ENCODE results near the gene NKIRAS1.

NKIRAS1 gene

DNA sequence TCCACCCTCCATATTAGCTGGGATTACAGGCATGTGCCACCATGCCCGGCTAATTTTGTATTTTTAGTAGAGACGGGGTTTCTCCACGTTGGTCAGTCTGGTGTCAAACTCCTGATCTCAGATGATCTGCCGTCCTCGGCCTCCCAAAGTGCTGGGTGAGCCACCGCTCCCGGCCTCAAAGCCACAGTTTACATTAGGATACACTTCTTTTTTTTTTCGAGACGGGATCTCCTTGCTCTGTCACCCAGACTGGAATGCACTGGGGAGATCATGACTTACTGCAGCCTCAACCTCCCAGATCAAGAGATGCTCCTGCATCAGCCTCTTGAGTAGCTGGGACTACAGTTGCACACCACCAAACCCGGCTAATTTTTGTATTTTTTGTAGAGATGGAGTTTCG, 25.8 kb upstream of the NKIRAS1 start:
- H3K9me3 ChIP-seq (ENCODE audit: control insufficient read depth in 5 of 5, low read length in 5 of 5), result peaks cover 0 to 5% (median 0%) of the 10 kb centered on the region in 5 donors
- peaks cover 4 to 21% (median 18%) of the 10 kb centered on the region in 5 donors for H3K4me1 ChIP-seq (ENCODE audit: control insufficient read depth in 5 of 5, insufficient read depth in 5 of 5, low read length in 5 of 5)
- no peak overlapping the region for H3K4me3 ChIP-seq (ENCODE audit: low read depth in 1 of 5, low read length in 5 of 5)
- no peak overlapping the region for H3K27ac ChIP-seq (ENCODE audit: low read depth, low read length)
- H3K27me3 ChIP-seq (ENCODE audit: control insufficient read depth in 5 of 5, insufficient read depth in 4 of 5, low read length in 5 of 5), result no peaks in the 10 kb centered on the region
- H3K9ac ChIP-seq (ENCODE audit: low read length in 5 of 5), result no peak overlapping the region
- no peaks in the 10 kb centered on the region for H3K36me3 ChIP-seq (ENCODE audit: control insufficient read depth in 5 of 5, insufficient read depth in 5 of 5, low read length in 5 of 5)

DNA sequence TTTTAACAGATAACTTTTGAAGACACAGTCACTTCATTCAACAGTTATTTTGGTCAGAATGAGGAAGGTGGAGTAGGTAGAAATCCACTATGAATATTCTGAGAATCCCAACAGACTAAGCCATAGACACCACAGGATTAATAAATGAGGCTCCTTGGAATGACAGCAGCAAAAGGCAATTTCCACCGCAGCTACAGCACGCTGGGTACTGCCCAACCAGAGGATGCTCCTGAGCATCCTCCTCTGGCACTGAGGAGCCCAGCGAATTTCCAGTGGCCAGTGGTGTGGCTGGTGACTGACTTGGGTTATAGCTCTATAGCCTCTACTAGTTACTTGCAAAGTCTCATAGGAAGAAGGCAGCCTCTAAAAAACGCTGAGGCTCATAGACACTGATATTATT, 24.6 kb upstream of the NKIRAS1 start:
- Histone ChIP-seq H3K4me1 (ENCODE audit: control insufficient read depth in 5 of 5, insufficient read depth in 5 of 5, low read length in 5 of 5) (peaks cover 0 to 10% (median 7%) of the 10 kb centered on the region in 5 donors), H3K27ac (ENCODE audit: low read depth, low read length) (no peak overlapping the region), H3K27me3 (ENCODE audit: control insufficient read depth in 5 of 5, insufficient read depth in 4 of 5, low read length in 5 of 5) (no peaks in the 10 kb centered on the region), H3K4me3 (ENCODE audit: low read depth in 1 of 5, low read length in 5 of 5) (no peak overlapping the region), H3K9me3 (ENCODE audit: control insufficient read depth in 5 of 5, low read length in 5 of 5) (peaks cover 0 to 5% (median 0%) of the 10 kb centered on the region in 5 donors), H3K9ac (ENCODE audit: low read length in 5 of 5) (no peak overlapping the region), H3K36me3 (ENCODE audit: control insufficient read depth in 5 of 5, insufficient read depth in 5 of 5, low read length in 5 of 5) (no peaks in the 10 kb centered on the region)

DNA sequence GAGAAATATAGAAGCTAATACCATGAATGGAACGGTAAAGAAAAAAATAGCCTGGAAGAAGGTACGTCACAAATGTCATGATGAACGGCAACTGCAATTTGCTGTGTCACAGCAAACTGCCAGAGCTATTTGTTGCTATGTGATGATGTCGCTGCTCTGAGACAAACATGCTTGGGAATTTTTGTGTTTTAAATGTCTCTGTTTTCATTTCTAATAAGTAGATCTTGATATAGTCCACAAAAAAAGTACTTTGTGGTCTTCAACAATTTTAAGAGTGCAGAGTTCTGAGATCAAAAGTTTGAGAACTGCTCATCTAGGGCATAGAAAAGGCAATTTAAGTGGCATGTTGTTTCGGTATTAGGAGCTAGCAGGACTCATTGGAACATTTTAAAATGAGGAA, 24.0 kb upstream of the NKIRAS1 start:
- Histone ChIP-seq H3K4me3 (ENCODE audit: low read depth in 1 of 5, low read length in 5 of 5) (no peak overlapping the region), H3K36me3 (ENCODE audit: control insufficient read depth in 5 of 5, insufficient read depth in 5 of 5, low read length in 5 of 5) (no peaks in the 10 kb centered on the region), H3K4me1 (ENCODE audit: control insufficient read depth in 5 of 5, insufficient read depth in 5 of 5, low read length in 5 of 5) (peaks cover 0 to 7% (median 5%) of the 10 kb centered on the region in 5 donors), H3K9me3 (ENCODE audit: control insufficient read depth in 5 of 5, low read length in 5 of 5) (peaks cover 0 to 5% (median 0%) of the 10 kb centered on the region in 5 donors), H3K9ac (ENCODE audit: low read length in 5 of 5) (no peak overlapping the region), H3K27me3 (ENCODE audit: control insufficient read depth in 5 of 5, insufficient read depth in 4 of 5, low read length in 5 of 5) (no peaks in the 10 kb centered on the region), H3K27ac (ENCODE audit: low read depth, low read length) (no peak overlapping the region)

DNA sequence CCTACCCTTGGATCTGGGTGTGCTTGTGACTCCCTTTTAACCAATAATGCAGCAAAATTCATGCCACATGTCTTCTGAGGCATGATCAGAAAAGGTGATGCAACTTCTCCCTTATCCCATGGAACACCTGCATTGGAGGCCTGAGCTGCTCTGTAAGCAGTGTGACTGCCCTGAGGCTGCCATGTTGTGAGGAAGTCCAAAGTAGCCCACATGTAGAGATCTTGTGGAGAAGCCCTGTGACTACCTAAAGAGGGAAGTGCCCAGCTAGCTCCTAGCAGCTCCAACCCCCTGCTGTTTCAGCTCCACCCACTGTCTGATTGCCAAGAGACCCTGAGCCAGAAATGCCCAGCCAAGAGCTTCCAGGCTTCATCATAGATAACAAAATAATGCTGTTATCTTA, 21.9 kb upstream of the NKIRAS1 start:
- H3K27me3 ChIP-seq (ENCODE audit: control insufficient read depth in 5 of 5, insufficient read depth in 4 of 5, low read length in 5 of 5), result no peaks in the 10 kb centered on the region
- peaks cover 0 to 5% (median 0%) of the 10 kb centered on the region in 5 donors for H3K9me3 ChIP-seq (ENCODE audit: control insufficient read depth in 5 of 5, low read length in 5 of 5)
- no peaks in the 10 kb centered on the region for H3K4me1 ChIP-seq (ENCODE audit: control insufficient read depth in 5 of 5, insufficient read depth in 5 of 5, low read length in 5 of 5)
- H3K27ac ChIP-seq (ENCODE audit: low read depth, low read length), result no peak overlapping the region
- H3K36me3 ChIP-seq (ENCODE audit: control insufficient read depth in 5 of 5, insufficient read depth in 5 of 5, low read length in 5 of 5), result no peaks in the 10 kb centered on the region
- no peak overlapping the region for H3K9ac ChIP-seq (ENCODE audit: low read length in 5 of 5)
- no peak overlapping the region for H3K4me3 ChIP-seq (ENCODE audit: low read depth in 1 of 5, low read length in 5 of 5)

DNA sequence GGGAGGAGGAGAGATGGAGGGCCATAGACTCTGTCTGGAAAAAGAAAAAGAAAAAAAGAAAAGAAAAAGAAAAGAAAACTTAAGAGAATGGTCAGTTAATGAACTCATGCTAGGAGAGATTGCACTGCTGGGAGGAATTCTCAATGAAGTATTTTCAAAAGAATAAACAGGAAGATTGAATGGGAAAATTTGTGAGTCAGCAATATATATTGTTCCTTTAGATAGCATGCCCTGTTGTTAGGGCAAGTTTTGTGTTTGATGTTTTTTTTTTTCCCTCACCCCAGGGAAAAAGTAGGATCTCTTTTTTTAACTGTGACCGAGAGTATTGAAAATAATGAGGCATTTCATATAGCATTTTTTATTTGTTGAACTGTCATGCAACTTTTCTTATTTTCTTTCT, 20.5 kb upstream of the NKIRAS1 start:
- H3K36me3 ChIP-seq (ENCODE audit: control insufficient read depth in 5 of 5, insufficient read depth in 5 of 5, low read length in 5 of 5), result no peaks in the 10 kb centered on the region
- H3K27ac ChIP-seq (ENCODE audit: low read depth, low read length), result no peak overlapping the region
- H3K4me1 ChIP-seq (ENCODE audit: control insufficient read depth in 5 of 5, insufficient read depth in 5 of 5, low read length in 5 of 5), result no peaks in the 10 kb centered on the region
- H3K9ac ChIP-seq (ENCODE audit: low read length in 5 of 5), result no peak overlapping the region
- no peak overlapping the region for H3K4me3 ChIP-seq (ENCODE audit: low read depth in 1 of 5, low read length in 5 of 5)
- peaks cover 0 to 5% (median 0%) of the 10 kb centered on the region in 5 donors for H3K9me3 ChIP-seq (ENCODE audit: control insufficient read depth in 5 of 5, low read length in 5 of 5)
- H3K27me3 ChIP-seq (ENCODE audit: control insufficient read depth in 5 of 5, insufficient read depth in 4 of 5, low read length in 5 of 5), result no peaks in the 10 kb centered on the region

DNA sequence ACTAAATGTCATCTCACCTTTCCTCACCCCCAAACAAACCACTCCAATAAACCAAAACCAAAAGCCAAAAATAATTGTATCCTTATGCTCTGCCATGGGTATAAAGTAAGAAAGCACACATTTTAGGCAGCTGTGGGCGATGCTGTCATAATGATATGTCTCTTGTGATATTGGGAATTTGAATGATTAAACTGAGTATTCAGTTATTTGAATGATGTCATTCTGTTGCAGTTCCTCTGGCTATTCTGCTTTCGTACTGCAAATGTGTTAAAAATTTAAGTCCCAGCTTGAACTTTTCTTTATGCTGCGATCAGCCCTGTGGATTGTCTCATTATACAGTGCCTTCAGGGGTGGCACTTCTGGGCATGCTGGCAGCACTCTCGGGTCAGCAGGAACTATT, 17.5 kb upstream of the NKIRAS1 start:
- Histone ChIP-seq H3K9me3 (ENCODE audit: control insufficient read depth in 5 of 5, low read length in 5 of 5) (peaks cover 0 to 5% (median 0%) of the 10 kb centered on the region in 5 donors), H3K36me3 (ENCODE audit: control insufficient read depth in 5 of 5, insufficient read depth in 5 of 5, low read length in 5 of 5) (no peaks in the 10 kb centered on the region), H3K4me3 (ENCODE audit: low read depth in 1 of 5, low read length in 5 of 5) (no peak overlapping the region), H3K27ac (ENCODE audit: low read depth, low read length) (no peak overlapping the region), H3K9ac (ENCODE audit: low read length in 5 of 5) (no peak overlapping the region), H3K4me1 (ENCODE audit: control insufficient read depth in 5 of 5, insufficient read depth in 5 of 5, low read length in 5 of 5) (no peaks in the 10 kb centered on the region), H3K27me3 (ENCODE audit: control insufficient read depth in 5 of 5, insufficient read depth in 4 of 5, low read length in 5 of 5) (no peaks in the 10 kb centered on the region)

DNA sequence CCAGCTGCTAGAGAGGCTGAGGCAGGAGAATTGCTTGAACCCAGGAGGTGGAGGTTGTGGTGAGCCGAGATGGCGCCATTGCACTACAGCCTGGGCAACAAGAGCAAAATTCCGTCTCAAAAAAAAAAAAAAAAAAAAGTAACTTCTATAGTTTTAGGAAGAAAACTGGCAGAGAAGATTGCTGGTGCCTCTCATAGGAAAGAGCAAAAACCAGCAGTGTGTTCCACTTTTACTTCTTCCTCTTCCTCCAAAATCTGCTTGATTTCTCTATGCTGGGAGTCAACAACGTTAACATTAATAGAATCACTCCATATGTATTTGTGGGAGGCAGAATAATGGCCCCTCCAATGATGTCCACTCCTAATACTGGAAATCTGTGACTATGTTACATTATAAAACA, 15.8 kb upstream of the NKIRAS1 start:
- no peak overlapping the region for H3K27ac ChIP-seq (ENCODE audit: low read depth, low read length)
- no peaks in the 10 kb centered on the region for H3K4me1 ChIP-seq (ENCODE audit: control insufficient read depth in 5 of 5, insufficient read depth in 5 of 5, low read length in 5 of 5)
- no peaks in the 10 kb centered on the region for H3K36me3 ChIP-seq (ENCODE audit: control insufficient read depth in 5 of 5, insufficient read depth in 5 of 5, low read length in 5 of 5)
- no peaks in the 10 kb centered on the region for H3K9me3 ChIP-seq (ENCODE audit: control insufficient read depth in 5 of 5, low read length in 5 of 5)
- H3K4me3 ChIP-seq (ENCODE audit: low read depth in 1 of 5, low read length in 5 of 5), result no peak overlapping the region
- H3K9ac ChIP-seq (ENCODE audit: low read length in 5 of 5), result no peak overlapping the region
- H3K27me3 ChIP-seq (ENCODE audit: control insufficient read depth in 5 of 5, insufficient read depth in 4 of 5, low read length in 5 of 5), result no peaks in the 10 kb centered on the region

DNA sequence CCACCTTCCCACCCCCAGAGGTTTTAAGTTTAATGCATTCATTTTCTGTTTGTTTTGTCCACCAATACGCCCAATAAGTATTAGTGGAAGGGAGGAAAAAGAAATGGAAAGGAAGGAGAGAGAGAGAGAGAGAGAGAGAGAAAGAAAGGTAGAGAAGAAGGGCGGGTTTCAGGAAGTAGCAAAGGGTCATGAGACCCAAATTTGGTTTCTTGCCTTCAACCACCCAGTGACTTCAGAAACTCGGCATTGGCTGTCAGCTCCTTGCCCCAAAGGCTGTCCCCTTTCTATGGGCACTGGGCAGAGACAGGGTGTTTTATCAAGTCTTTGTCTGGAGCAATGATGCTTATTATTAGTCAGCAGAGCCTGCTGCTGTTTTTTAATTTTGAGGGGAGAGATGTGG, 14.8 kb upstream of the NKIRAS1 start:
- H3K36me3 ChIP-seq (ENCODE audit: control insufficient read depth in 5 of 5, insufficient read depth in 5 of 5, low read length in 5 of 5), result no peaks in the 10 kb centered on the region
- no peak overlapping the region for H3K27ac ChIP-seq (ENCODE audit: low read depth, low read length)
- no peaks in the 10 kb centered on the region for H3K4me1 ChIP-seq (ENCODE audit: control insufficient read depth in 5 of 5, insufficient read depth in 5 of 5, low read length in 5 of 5)
- no peaks in the 10 kb centered on the region for H3K27me3 ChIP-seq (ENCODE audit: control insufficient read depth in 5 of 5, insufficient read depth in 4 of 5, low read length in 5 of 5)
- H3K4me3 ChIP-seq (ENCODE audit: low read depth in 1 of 5, low read length in 5 of 5), result no peak overlapping the region
- H3K9me3 ChIP-seq (ENCODE audit: control insufficient read depth in 5 of 5, low read length in 5 of 5), result no peaks in the 10 kb centered on the region
- no peak overlapping the region for H3K9ac ChIP-seq (ENCODE audit: low read length in 5 of 5)

DNA sequence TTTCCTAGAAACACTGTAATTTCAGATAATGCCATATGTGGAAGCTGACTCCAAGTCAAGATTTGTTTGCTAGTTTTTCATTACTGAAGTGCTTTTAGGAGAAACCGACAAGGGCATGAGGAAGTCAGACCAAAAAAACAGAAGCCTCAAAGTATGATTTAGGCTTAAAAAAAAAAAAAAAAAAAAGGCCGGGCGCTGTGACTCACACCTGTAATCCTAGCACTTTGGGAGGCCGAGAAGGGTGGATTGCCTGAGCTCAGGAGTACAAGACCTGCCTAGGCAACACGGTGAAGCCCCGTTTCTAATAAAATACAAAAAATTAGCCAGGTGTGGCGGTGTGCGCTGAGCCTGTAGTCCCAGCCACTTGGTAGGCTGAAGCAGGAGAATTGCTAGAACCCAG, 11.7 kb upstream of the NKIRAS1 start:
- no peak overlapping the region for H3K27ac ChIP-seq (ENCODE audit: low read depth, low read length)
- H3K36me3 ChIP-seq (ENCODE audit: control insufficient read depth in 5 of 5, insufficient read depth in 5 of 5, low read length in 5 of 5), result peaks cover 0 to 4% (median 0%) of the 10 kb centered on the region in 5 donors
- H3K27me3 ChIP-seq (ENCODE audit: control insufficient read depth in 5 of 5, insufficient read depth in 4 of 5, low read length in 5 of 5), result no peaks in the 10 kb centered on the region
- H3K9ac ChIP-seq (ENCODE audit: low read length in 5 of 5), result no peak overlapping the region
- no peaks in the 10 kb centered on the region for H3K9me3 ChIP-seq (ENCODE audit: control insufficient read depth in 5 of 5, low read length in 5 of 5)
- no peaks in the 10 kb centered on the region for H3K4me1 ChIP-seq (ENCODE audit: control insufficient read depth in 5 of 5, insufficient read depth in 5 of 5, low read length in 5 of 5)
- H3K4me3 ChIP-seq (ENCODE audit: low read depth in 1 of 5, low read length in 5 of 5), result no peak overlapping the region

DNA sequence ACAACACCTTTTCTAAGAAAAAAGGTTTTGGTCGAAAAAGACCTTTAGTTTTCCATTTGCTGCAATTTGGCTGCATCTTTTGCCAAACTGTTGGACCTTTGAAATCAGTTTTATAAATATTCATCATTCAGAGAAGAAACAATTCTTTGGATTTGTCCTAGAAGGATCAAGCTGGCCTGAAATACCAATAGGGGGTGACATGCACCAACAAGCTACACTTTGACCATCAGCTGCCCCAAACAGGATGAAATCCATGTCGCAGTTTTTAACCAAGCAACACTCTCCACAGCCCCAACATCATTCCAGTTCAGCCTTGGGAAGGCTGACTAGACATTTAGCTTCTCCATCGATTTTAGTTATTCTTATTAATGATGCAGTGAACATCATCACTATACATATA, 9.9 kb upstream of the NKIRAS1 start:
- Histone ChIP-seq H3K4me1 (ENCODE audit: control insufficient read depth in 5 of 5, insufficient read depth in 5 of 5, low read length in 5 of 5) (no peaks in the 10 kb centered on the region), H3K9ac (ENCODE audit: low read length in 5 of 5) (no peak overlapping the region), H3K27ac (ENCODE audit: low read depth, low read length) (no peak overlapping the region), H3K36me3 (ENCODE audit: control insufficient read depth in 5 of 5, insufficient read depth in 5 of 5, low read length in 5 of 5) (peaks cover 0 to 10% (median 6%) of the 10 kb centered on the region in 5 donors), H3K27me3 (ENCODE audit: control insufficient read depth in 5 of 5, insufficient read depth in 4 of 5, low read length in 5 of 5) (no peaks in the 10 kb centered on the region), H3K9me3 (ENCODE audit: control insufficient read depth in 5 of 5, low read length in 5 of 5) (no peaks in the 10 kb centered on the region), H3K4me3 (ENCODE audit: low read depth in 1 of 5, low read length in 5 of 5) (no peak overlapping the region)

DNA sequence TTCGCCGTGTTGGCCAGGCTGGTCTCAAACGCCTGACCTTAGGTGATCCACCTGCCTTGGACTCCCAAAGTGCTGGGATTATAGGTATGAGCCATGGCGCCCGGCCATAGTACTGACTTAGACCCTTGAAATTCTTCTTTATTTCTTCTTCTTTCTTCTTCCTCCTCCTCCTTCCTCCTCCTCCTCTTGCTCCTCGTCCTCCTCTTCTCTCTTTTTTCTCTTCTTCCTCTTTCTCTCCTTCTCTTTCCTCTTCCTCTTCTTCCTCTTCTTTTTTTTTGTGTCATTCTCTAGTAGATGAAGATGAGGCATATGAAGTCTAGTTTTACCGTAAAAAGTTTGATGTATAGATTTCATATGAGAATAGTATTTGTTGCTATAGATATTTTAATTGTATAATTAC, 9.5 kb upstream of the NKIRAS1 start:
- Histone ChIP-seq H3K27me3 (ENCODE audit: control insufficient read depth in 5 of 5, insufficient read depth in 4 of 5, low read length in 5 of 5) (no peaks in the 10 kb centered on the region), H3K4me1 (ENCODE audit: control insufficient read depth in 5 of 5, insufficient read depth in 5 of 5, low read length in 5 of 5) (no peaks in the 10 kb centered on the region), H3K9ac (ENCODE audit: low read length in 5 of 5) (no peak overlapping the region), H3K27ac (ENCODE audit: low read depth, low read length) (no peak overlapping the region), H3K36me3 (ENCODE audit: control insufficient read depth in 5 of 5, insufficient read depth in 5 of 5, low read length in 5 of 5) (peaks cover 1 to 13% (median 7%) of the 10 kb centered on the region in 5 donors), H3K4me3 (ENCODE audit: low read depth in 1 of 5, low read length in 5 of 5) (no peak overlapping the region), H3K9me3 (ENCODE audit: control insufficient read depth in 5 of 5, low read length in 5 of 5) (no peaks in the 10 kb centered on the region)
